ENCODE results near the gene B4GALNT3.

The B4GALNT3 gene

GRCh38 chr12:450438-450837 is 9.3 kb upstream of the B4GALNT3 start:
- no peak overlapping the region for H3K4me3 ChIP-seq
- H3K36me3 ChIP-seq (ENCODE audit: insufficient read depth, low read length), result no peaks in the 10 kb centered on the region
- no peak for DNase-seq (ENCODE audit: low read depth, low spot score)
- no peak for TF ChIP-seq POLR2AphosphoS5 (IDR thresholded peaks at IDR 0.05; ENCODE audit: borderline replicate concordance, low read depth, low read length)
- TF ChIP-seq FOXP2 (optimal IDR thresholded peaks at IDR 0.05; ENCODE audit: control extremely low read depth, extremely low read length, insufficient read depth), result no peak
- TF ChIP-seq EZH2 (IDR thresholded peaks at IDR 0.05), result no peak
- H3K9ac ChIP-seq (ENCODE audit: insufficient read length), result no peak overlapping the region
- H3K27ac ChIP-seq, result no peak overlapping the region
- H3K9me3 ChIP-seq (ENCODE audit: low read depth, low read length), result no peaks in the 10 kb centered on the region

- DNase-seq (ENCODE audit: low read depth, low spot score), result no peak
- no peaks in the 10 kb centered on the region for H3K9me3 ChIP-seq (ENCODE audit: low read depth, low read length)
- no peak overlapping the region for H3K4me3 ChIP-seq
- no peak overlapping the region for H3K27ac ChIP-seq
- H3K9ac ChIP-seq (ENCODE audit: insufficient read length), result no peak overlapping the region
- TF ChIP-seq FOXP2 (optimal IDR thresholded peaks at IDR 0.05; ENCODE audit: control extremely low read depth, extremely low read length, insufficient read depth) (no peak), EZH2 (IDR thresholded peaks at IDR 0.05) (no peak), POLR2AphosphoS5 (IDR thresholded peaks at IDR 0.05; ENCODE audit: borderline replicate concordance, low read depth, low read length) (no peak)
- H3K36me3 ChIP-seq (ENCODE audit: insufficient read depth, low read length), result no peaks in the 10 kb centered on the region
These were observed 7.0 kb upstream of the B4GALNT3 start for GRCh38 chr12:452667-453210.

- H3K4me3 ChIP-seq, result no peak overlapping the region
- H3K9ac ChIP-seq (ENCODE audit: insufficient read length), result no peak overlapping the region
- H3K9me3 ChIP-seq (ENCODE audit: low read depth, low read length), result no peaks in the 10 kb centered on the region
- H3K27ac ChIP-seq, result no peak overlapping the region
- TF ChIP-seq EZH2 (IDR thresholded peaks at IDR 0.05), result no peak
- no peak for TF ChIP-seq FOXP2 (optimal IDR thresholded peaks at IDR 0.05; ENCODE audit: control extremely low read depth, extremely low read length, insufficient read depth)
- no peak for TF ChIP-seq POLR2AphosphoS5 (IDR thresholded peaks at IDR 0.05; ENCODE audit: borderline replicate concordance, low read depth, low read length)
- H3K36me3 ChIP-seq (ENCODE audit: insufficient read depth, low read length), result no peaks in the 10 kb centered on the region
- DNase-seq (ENCODE audit: low read depth, low spot score), result no peak
These were observed 4.9 kb upstream of the B4GALNT3 start for GRCh38 chr12:454833-455232.

GRCh38 chr12:455821-456220 is 3.9 kb upstream of the B4GALNT3 start:
- no peak overlapping the region for H3K4me3 ChIP-seq
- no peaks in the 10 kb centered on the region for H3K9me3 ChIP-seq (ENCODE audit: low read depth, low read length)
- no peaks in the 10 kb centered on the region for H3K36me3 ChIP-seq (ENCODE audit: insufficient read depth, low read length)
- no peak overlapping the region for H3K27ac ChIP-seq
- no peak for TF ChIP-seq POLR2AphosphoS5 (IDR thresholded peaks at IDR 0.05; ENCODE audit: borderline replicate concordance, low read depth, low read length)
- DNase-seq (ENCODE audit: low read depth, low spot score), result no peak
- H3K9ac ChIP-seq (ENCODE audit: insufficient read length), result no peak overlapping the region

- Histone ChIP-seq H3K4me3 (no peak overlapping the region), H3K27ac (no peak overlapping the region), H3K9me3 (ENCODE audit: low read depth, low read length) (no peaks in the 10 kb centered on the region), H3K36me3 (ENCODE audit: insufficient read depth, low read length) (no peaks in the 10 kb centered on the region), H3K9ac (ENCODE audit: insufficient read length) (no peak overlapping the region)
- DNase-seq (ENCODE audit: low read depth, low spot score), result no peak
- no peak for TF ChIP-seq POLR2AphosphoS5 (IDR thresholded peaks at IDR 0.05; ENCODE audit: borderline replicate concordance, low read depth, low read length)
- TF ChIP-seq FOXP2 (optimal IDR thresholded peaks at IDR 0.05; ENCODE audit: control extremely low read depth, extremely low read length, insufficient read depth), result no peak
- TF ChIP-seq EZH2 (IDR thresholded peaks at IDR 0.05), result no peak
These were observed 2.1 kb upstream of the B4GALNT3 start for GRCh38 chr12:457676-458075.

GRCh38 chr12:459050-459429 is 699 bp upstream of the B4GALNT3 start:
- DNase-seq (ENCODE audit: low read depth, low spot score), result no peak
- no peak overlapping the region for H3K27ac ChIP-seq
- no peaks in the 10 kb centered on the region for H3K36me3 ChIP-seq (ENCODE audit: insufficient read depth, low read length)
- no peak for TF ChIP-seq POLR2AphosphoS5 (IDR thresholded peaks at IDR 0.05; ENCODE audit: borderline replicate concordance, low read depth, low read length)
- no peak for TF ChIP-seq EZH2 (IDR thresholded peaks at IDR 0.05)
- TF ChIP-seq FOXP2 (optimal IDR thresholded peaks at IDR 0.05; ENCODE audit: control extremely low read depth, extremely low read length, insufficient read depth), result no peak
- no peak overlapping the region for H3K9ac ChIP-seq (ENCODE audit: insufficient read length)
- no peaks in the 10 kb centered on the region for H3K9me3 ChIP-seq (ENCODE audit: low read depth, low read length)
- H3K4me3 ChIP-seq, result peak overlapping the region; percentile 75

- TF ChIP-seq FOXP2 (optimal IDR thresholded peaks at IDR 0.05; ENCODE audit: control extremely low read depth, extremely low read length, insufficient read depth), result no peak
- no peak for TF ChIP-seq EZH2 (IDR thresholded peaks at IDR 0.05)
- no peak for TF ChIP-seq POLR2AphosphoS5 (IDR thresholded peaks at IDR 0.05; ENCODE audit: borderline replicate concordance, low read depth, low read length)
- Histone ChIP-seq H3K9me3 (ENCODE audit: low read depth, low read length) (no peaks in the 10 kb centered on the region), H3K9ac (ENCODE audit: insufficient read length) (no peak overlapping the region), H3K27ac (no peak overlapping the region), H3K36me3 (ENCODE audit: insufficient read depth, low read length) (no peaks in the 10 kb centered on the region), H3K4me3 (peak overlapping the region; percentile 75)
- DNase-seq (ENCODE audit: low read depth, low spot score), result no peak
These were observed 807 bp downstream of the B4GALNT3 start for GRCh38 chr12:460261-461230.

GRCh38 chr12:461425-461824 is 1.7 kb downstream of the B4GALNT3 start:
- TF ChIP-seq EZH2 (IDR thresholded peaks at IDR 0.05) (no peak), FOXP2 (optimal IDR thresholded peaks at IDR 0.05; ENCODE audit: control extremely low read depth, extremely low read length, insufficient read depth) (no peak), POLR2AphosphoS5 (IDR thresholded peaks at IDR 0.05; ENCODE audit: borderline replicate concordance, low read depth, low read length) (no peak)
- Histone ChIP-seq H3K9ac (ENCODE audit: insufficient read length) (no peak overlapping the region), H3K36me3 (ENCODE audit: insufficient read depth, low read length) (no peaks in the 10 kb centered on the region), H3K27ac (no peak overlapping the region), H3K9me3 (ENCODE audit: low read depth, low read length) (no peaks in the 10 kb centered on the region), H3K4me3 (no peak overlapping the region)
- no peak for DNase-seq (ENCODE audit: low read depth, low spot score)

Measured in SK-N-MC (cell line).